GM18526 (cell line): ENCODE results near the gene S100A2.

ENCODE experiments used
- POLR2A ChIP-seq: IDR thresholded peaks from 3 replicates; pipeline ENCODE4 v1.6.1; 2011; ENCODE audit not compliant: insufficient read length; ENCODE audit errors: extremely low read depth

Gene S100A2

GRCh38 chr1:153553096-153553495 is 12.5 kb downstream of the S100A2 start:
- no peak for TF ChIP-seq POLR2A

- no peak for TF ChIP-seq POLR2A
These were observed 13.3 kb downstream of the S100A2 start for GRCh38 chr1:153552335-153552734.

GRCh38 chr1:153550827-153551500 is 14.7 kb downstream of the S100A2 start:
- TF ChIP-seq POLR2A, result no peak

- no peak for TF ChIP-seq POLR2A
These were observed 15.3 kb downstream of the S100A2 start for GRCh38 chr1:153550398-153550758.

GRCh38 chr1:153549741-153550397 is 15.8 kb downstream of the S100A2 start:
- no peak for TF ChIP-seq POLR2A

GRCh38 chr1:153548722-153549688 is 16.6 kb downstream of the S100A2 start, which contains the start of gene S100A3:
TSS of gene S100A3 (minus strand) at chr1:153549258. CDS start at chr1:153548485, 773 bp downstream.
- no peak for TF ChIP-seq POLR2A

GRCh38 chr1:153547560-153548551 is 17.8 kb downstream of the S100A2 start:
- no peak for TF ChIP-seq POLR2A

- no peak for TF ChIP-seq POLR2A
These were observed 18.7 kb downstream of the S100A2 start for GRCh38 chr1:153546796-153547559.

GRCh38 chr1:153546371-153546770 is 19.3 kb downstream of the S100A2 start:
- TF ChIP-seq POLR2A, result no peak

- no peak for TF ChIP-seq POLR2A
These were observed 20.3 kb downstream of the S100A2 start, which contains the start of gene S100A4 for GRCh38 chr1:153545067-153546055. TSS of gene S100A4 (minus strand) at chr1:153545806. CDS start at chr1:153544794, 1,012 bp downstream.

- TF ChIP-seq POLR2A, result no peak
These were observed 21.1 kb downstream of the S100A2 start for GRCh38 chr1:153544453-153545066.

GRCh38 chr1:153543736-153544135 is 21.9 kb downstream of the S100A2 start:
- TF ChIP-seq POLR2A, result no peak
